ENCODE measurements around the gene DUSP9.

DUSP9 gene

GRCh38 chrX:153626863-153627674, 19.9 kb upstream of the DUSP9 start:
- no peak for DNase-seq (ENCODE audit: low spot score)
- Histone ChIP-seq H3K27ac (no peak overlapping the region), H3K4me3 (no peak overlapping the region)
- TF ChIP-seq CTCF (IDR thresholded peaks at IDR 0.05): no peak

GRCh38 chrX:153627675-153628111, 19.3 kb upstream of the DUSP9 start:
- H3K4me3 ChIP-seq: no peak overlapping the region
- DNase-seq (ENCODE audit: low spot score): no peak
- TF ChIP-seq CTCF (IDR thresholded peaks at IDR 0.05): no peak
- H3K27ac ChIP-seq: no peak overlapping the region

GRCh38 chrX:153628129-153628528, 18.9 kb upstream of the DUSP9 start:
- DNase-seq (ENCODE audit: low spot score): no peak
- H3K4me3 ChIP-seq: no peak overlapping the region
- no peak for TF ChIP-seq CTCF (IDR thresholded peaks at IDR 0.05)
- no peak overlapping the region for H3K27ac ChIP-seq

- Histone ChIP-seq H3K4me3 (no peak overlapping the region), H3K27ac (no peak overlapping the region)
- TF ChIP-seq CTCF (IDR thresholded peaks at IDR 0.05): no peak
- no peak for DNase-seq (ENCODE audit: low spot score)
Measured at GRCh38 chrX:153628665-153629064, 18.3 kb upstream of the DUSP9 start.

- no peak for TF ChIP-seq CTCF (IDR thresholded peaks at IDR 0.05)
- Histone ChIP-seq H3K27ac (no peak overlapping the region), H3K4me3 (no peak overlapping the region)
- DNase-seq (ENCODE audit: low spot score): no peak
Measured at GRCh38 chrX:153631346-153631745, 15.7 kb upstream of the DUSP9 start.

GRCh38 chrX:153631907-153632594, 15.0 kb upstream of the DUSP9 start:
- no peak for TF ChIP-seq CTCF (IDR thresholded peaks at IDR 0.05)
- DNase-seq (ENCODE audit: low spot score): no peak
- Histone ChIP-seq H3K4me3 (no peak overlapping the region), H3K27ac (no peak overlapping the region)

- no peak for TF ChIP-seq CTCF (IDR thresholded peaks at IDR 0.05)
- Histone ChIP-seq H3K4me3 (no peak overlapping the region), H3K27ac (no peak overlapping the region)
- no peak for DNase-seq (ENCODE audit: low spot score)
Measured at GRCh38 chrX:153632595-153632946, 14.4 kb upstream of the DUSP9 start.

Measured in coronary artery (tissue), 2 donors.